Measurements from ENCODE around the gene ADAMTS17. TPM values are rescaled to one million over a fixed set of nuclear protein-coding genes. Genes with fewer than 3 reads are reported as not detected.

The ADAMTS17 gene
- total RNA-seq, 1 experiment from 2014 or later: 0.15 TPM

DNA sequence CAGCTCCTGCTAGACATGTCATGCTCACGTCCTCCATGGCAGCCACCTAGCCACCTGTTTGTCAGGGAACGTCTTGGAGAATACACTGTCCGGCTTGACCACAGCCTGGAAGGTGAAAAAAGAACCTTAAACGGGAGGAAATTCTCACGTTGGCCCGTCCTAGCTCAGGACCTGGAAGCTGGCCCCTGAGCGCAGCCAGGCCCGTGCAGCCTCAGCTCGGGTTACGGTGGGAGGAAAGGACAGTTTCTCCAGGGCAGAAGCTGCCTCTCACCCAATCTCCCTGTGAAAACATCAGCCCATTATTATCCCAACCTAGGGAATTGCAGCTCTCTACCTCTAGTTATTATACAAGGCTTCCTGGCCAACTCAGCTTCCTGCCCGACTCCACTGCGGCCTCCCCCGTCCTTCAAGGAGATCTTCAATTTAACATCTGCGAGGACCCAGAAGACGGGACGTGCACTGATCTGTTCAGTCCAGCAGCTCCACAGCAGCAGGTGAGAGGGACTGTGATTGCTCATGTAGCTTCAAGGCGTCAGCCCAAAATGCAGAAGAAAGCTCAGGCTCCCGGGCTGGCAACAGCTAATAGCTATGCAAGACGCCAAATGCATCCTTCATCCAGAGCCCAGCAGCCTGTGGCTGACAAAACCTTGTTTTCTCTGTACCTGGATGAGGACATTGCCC, 84.7 kb downstream of the ADAMTS17 start:
- no peaks in the 10 kb centered on the region for H3K36me3 ChIP-seq (ENCODE audit: insufficient read depth, low read length, poor library complexity, severe bottlenecking)
- no peak for TF ChIP-seq EZH2 (IDR thresholded peaks at IDR 0.05; ENCODE audit: borderline replicate concordance, low read depth, low read length, poor library complexity, severe bottlenecking)
- TF ChIP-seq, protein P1, sequence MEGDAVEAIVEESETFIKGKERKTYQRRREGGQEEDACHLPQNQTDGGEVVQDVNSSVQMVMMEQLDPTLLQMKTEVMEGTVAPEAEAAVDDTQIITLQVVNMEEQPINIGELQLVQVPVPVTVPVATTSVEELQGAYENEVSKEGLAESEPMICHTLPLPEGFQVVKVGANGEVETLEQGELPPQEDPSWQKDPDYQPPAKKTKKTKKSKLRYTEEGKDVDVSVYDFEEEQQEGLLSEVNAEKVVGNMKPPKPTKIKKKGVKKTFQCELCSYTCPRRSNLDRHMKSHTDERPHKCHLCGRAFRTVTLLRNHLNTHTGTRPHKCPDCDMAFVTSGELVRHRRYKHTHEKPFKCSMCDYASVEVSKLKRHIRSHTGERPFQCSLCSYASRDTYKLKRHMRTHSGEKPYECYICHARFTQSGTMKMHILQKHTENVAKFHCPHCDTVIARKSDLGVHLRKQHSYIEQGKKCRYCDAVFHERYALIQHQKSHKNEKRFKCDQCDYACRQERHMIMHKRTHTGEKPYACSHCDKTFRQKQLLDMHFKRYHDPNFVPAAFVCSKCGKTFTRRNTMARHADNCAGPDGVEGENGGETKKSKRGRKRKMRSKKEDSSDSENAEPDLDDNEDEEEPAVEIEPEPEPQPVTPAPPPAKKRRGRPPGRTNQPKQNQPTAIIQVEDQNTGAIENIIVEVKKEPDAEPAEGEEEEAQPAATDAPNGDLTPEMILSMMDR (conservative IDR thresholded peaks at IDR 0.05; ENCODE audit: low read depth, low read length): no peak
- no TSS peak for BruUV-seq (replicated peaks)
- peaks cover 21% of the 10 kb centered on the region for H3K9me3 ChIP-seq (ENCODE audit: low read depth, low read length, poor library complexity, severe bottlenecking)
- ChIA-PET POLR2A (ENCODE audit: low non-redundant PET) (no interaction called here), CTCF (no interaction called here)
- intact Hi-C loops (cut with micrococcal nuclease; ENCODE audit: unreplicated experiment): no loop called here
- no peak overlapping the region for H3K27ac ChIP-seq (ENCODE audit: low read depth, low read length, poor library complexity, severe bottlenecking)
- H3K4me1 ChIP-seq (ENCODE audit: insufficient read depth, low read length, poor library complexity, severe bottlenecking): no peaks in the 10 kb centered on the region
- DNase-seq (ENCODE audit: low spot score): no peak
- no peak overlapping the region for H3K4me3 ChIP-seq (ENCODE audit: low read depth, low read length, poor library complexity, severe bottlenecking)
- H3K27me3 ChIP-seq (replicated peaks; ENCODE audit: insufficient read depth, low read depth, low read length, poor library complexity): no peaks in the 10 kb centered on the region

GRCh38 chr15:100256101-100256969, 85.4 kb downstream of the ADAMTS17 start:
- POLR2A ChIA-PET (ENCODE audit: low non-redundant PET): no interaction called here
- intact Hi-C loops (cut with micrococcal nuclease; ENCODE audit: unreplicated experiment): no loop called here
- CTCF ChIA-PET: no interaction called here
- Histone ChIP-seq H3K4me3 (ENCODE audit: low read depth, low read length, poor library complexity, severe bottlenecking) (no peak overlapping the region), H3K36me3 (ENCODE audit: insufficient read depth, low read length, poor library complexity, severe bottlenecking) (no peaks in the 10 kb centered on the region), H3K4me1 (ENCODE audit: insufficient read depth, low read length, poor library complexity, severe bottlenecking) (no peaks in the 10 kb centered on the region), H3K9me3 (ENCODE audit: low read depth, low read length, poor library complexity, severe bottlenecking) (peaks cover 21% of the 10 kb centered on the region), H3K27me3 (replicated peaks; ENCODE audit: insufficient read depth, low read depth, low read length, poor library complexity) (no peaks in the 10 kb centered on the region), H3K27ac (ENCODE audit: low read depth, low read length, poor library complexity, severe bottlenecking) (no peak overlapping the region)
- TF ChIP-seq, protein P1 (conservative IDR thresholded peaks at IDR 0.05; ENCODE audit: low read depth, low read length): no peak
- TF ChIP-seq EZH2 (IDR thresholded peaks at IDR 0.05; ENCODE audit: borderline replicate concordance, low read depth, low read length, poor library complexity, severe bottlenecking): no peak
- no TSS peak for BruUV-seq (replicated peaks)
- DNase-seq (ENCODE audit: low spot score): no peak

- no TSS peak for BruUV-seq (replicated peaks)
- ChIA-PET CTCF (no interaction called here), POLR2A (ENCODE audit: low non-redundant PET) (no interaction called here)
- no peaks in the 10 kb centered on the region for H3K4me1 ChIP-seq (ENCODE audit: insufficient read depth, low read length, poor library complexity, severe bottlenecking)
- DNase-seq (ENCODE audit: low spot score): no peak
- H3K9me3 ChIP-seq (ENCODE audit: low read depth, low read length, poor library complexity, severe bottlenecking): peaks cover 23% of the 10 kb centered on the region
- H3K27me3 ChIP-seq (replicated peaks; ENCODE audit: insufficient read depth, low read depth, low read length, poor library complexity): no peaks in the 10 kb centered on the region
- H3K27ac ChIP-seq (ENCODE audit: low read depth, low read length, poor library complexity, severe bottlenecking): no peak overlapping the region
- no peaks in the 10 kb centered on the region for H3K36me3 ChIP-seq (ENCODE audit: insufficient read depth, low read length, poor library complexity, severe bottlenecking)
- TF ChIP-seq EZH2 (IDR thresholded peaks at IDR 0.05; ENCODE audit: borderline replicate concordance, low read depth, low read length, poor library complexity, severe bottlenecking): no peak
- TF ChIP-seq, protein P1 (conservative IDR thresholded peaks at IDR 0.05; ENCODE audit: low read depth, low read length): no peak
- no peak overlapping the region for H3K4me3 ChIP-seq (ENCODE audit: low read depth, low read length, poor library complexity, severe bottlenecking)
- intact Hi-C loops (cut with micrococcal nuclease; ENCODE audit: unreplicated experiment): no loop called here
These were observed 86.1 kb downstream of the ADAMTS17 start for GRCh38 chr15:100255644-100256043.
